Measurements from ENCODE around the gene FAM81A. TPM values are rescaled to one million over a fixed set of nuclear protein-coding genes. Genes with fewer than 3 reads are reported as not detected.

The FAM81A gene
- total and polyA plus RNA-seq, 9 of the 15 experiments (the other 6 are each of a cell fraction or from before 2014, with no cell fraction given), result not detected

DNA sequence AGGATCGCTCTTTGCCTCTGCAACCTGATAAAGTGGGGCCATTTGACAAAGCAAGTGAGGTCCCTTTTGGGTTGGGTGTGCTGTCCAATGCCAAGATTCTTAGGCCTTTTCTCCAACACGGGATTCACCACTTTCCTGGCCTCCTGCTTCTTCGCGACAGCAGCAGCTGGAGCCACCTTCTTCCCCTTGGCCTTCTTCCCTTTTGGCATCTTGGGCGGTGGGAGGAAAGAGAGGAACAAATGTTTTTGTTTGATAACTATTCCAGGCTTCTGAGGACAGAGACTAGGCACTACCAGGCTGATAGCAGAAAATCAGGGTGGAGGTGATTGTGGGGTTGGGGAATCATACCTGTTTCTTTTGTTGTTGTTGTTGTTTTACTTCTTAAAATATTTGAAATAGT is 30.0 kb upstream of the FAM81A start:
- Histone ChIP-seq H3K36me3 (ENCODE audit: control insufficient read depth, insufficient read depth, low read length) (no peaks in the 10 kb centered on the region), H3K9ac (ENCODE audit: insufficient read depth in 1 of 2, low read depth in 2 of 2, low read length in 2 of 2) (no peak overlapping the region), H3K4me2 (ENCODE audit: insufficient read depth, low read length) (no peak overlapping the region), H4K20me1 (replicated peaks; ENCODE audit: control insufficient read depth, insufficient read depth, low read length) (no peaks in the 10 kb centered on the region), H3K9me1 (ENCODE audit: control insufficient read depth, insufficient read depth, low read length) (peaks cover 4% of the 10 kb centered on the region), H2AFZ (ENCODE audit: low read depth, low read length) (no peak overlapping the region), H3K9me3 (replicated peaks; ENCODE audit: control insufficient read depth, insufficient read depth, low read depth, low read length) (no peaks in the 10 kb centered on the region), H3K4me1 (replicated peaks in 1 of 2; ENCODE audit: control insufficient read depth in 2 of 2, insufficient read depth in 2 of 2, low read length in 2 of 2) (no peaks in the 10 kb centered on the region), H3K4me3 (no peak overlapping the region), H3K79me2 (ENCODE audit: control insufficient read depth, insufficient read depth, low read length) (no peaks in the 10 kb centered on the region), H3K27me3 (ENCODE audit: control insufficient read depth in 2 of 2, insufficient read depth in 2 of 2, low read length in 2 of 2) (peaks cover 6 to 35% of the 10 kb centered on the region in 2 experiments; a peak in 4 of 5 replicates), H3K27ac (ENCODE audit: extremely low read depth, low read depth, low read length) (no peak overlapping the region)
- in situ Hi-C loops (cut with MboI) (no loop called here), intact Hi-C loops (cut with micrococcal nuclease) (no loop called here)
- ChIA-PET CTCF (ENCODE audit: low intra/inter-chr PET ratio) (no interaction called here), POLR2A (no interaction called here)
- no TSS peak for BruUV-seq (replicated peaks)
- TF ChIP-seq ZNF586 (CRISPR knock-in tag; conservative IDR thresholded peaks at IDR 0.05) (no peak), MTA2 (IDR thresholded peaks at IDR 0.05; ENCODE audit: low read depth) (no peak), NFXL1 (CRISPR knock-in tag; IDR thresholded peaks at IDR 0.05) (no peak), PHB (CRISPR knock-in tag; IDR thresholded peaks at IDR 0.05) (no peak)
- no peak for DNase-seq (ENCODE audit: extremely low read depth in 1 of 4, low spot score in 3 of 4)
- no peak for ATAC-seq
- 0% methylated on average over 5 of the region's 5 CpGs for WGBS (ENCODE audit: insufficient coverage, low coverage, missing lambda C conversion rate)
- FAIRE-seq, result no peak

DNA sequence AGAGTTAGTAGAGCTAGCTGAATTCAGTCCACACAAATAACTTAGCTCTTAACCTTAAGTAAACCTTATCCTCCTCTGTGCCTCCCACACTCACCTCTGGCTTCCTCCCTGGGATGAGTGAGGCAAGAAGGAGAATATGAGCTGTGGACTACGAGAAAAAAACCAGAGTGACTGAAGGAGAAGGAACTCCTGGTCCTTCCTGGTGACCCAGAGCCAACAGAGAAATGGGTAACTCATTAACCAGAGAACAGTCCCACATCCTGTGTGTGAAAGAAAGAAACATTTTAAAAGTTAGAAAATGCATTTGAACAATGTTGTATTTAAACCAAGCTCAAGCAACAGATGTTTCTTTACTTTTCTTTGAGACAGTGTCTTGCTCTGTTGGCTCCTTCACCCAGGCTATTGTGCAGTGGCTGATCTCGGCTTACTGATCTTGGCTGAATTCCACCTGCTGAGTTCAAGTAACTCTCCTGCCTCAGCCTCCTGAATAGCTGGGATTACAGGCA is 27.5 kb upstream of the FAM81A start:
- H3K4me1 ChIP-seq (replicated peaks in 1 of 2; ENCODE audit: control insufficient read depth in 2 of 2, insufficient read depth in 2 of 2, low read length in 2 of 2), result no peaks in the 10 kb centered on the region
- no peak overlapping the region for H3K4me2 ChIP-seq (ENCODE audit: insufficient read depth, low read length)
- intact Hi-C loops (cut with micrococcal nuclease), result no loop called here
- H3K79me2 ChIP-seq (ENCODE audit: control insufficient read depth, insufficient read depth, low read length), result no peaks in the 10 kb centered on the region
- H3K9me3 ChIP-seq (replicated peaks; ENCODE audit: control insufficient read depth, insufficient read depth, low read depth, low read length), result no peaks in the 10 kb centered on the region
- WGBS (ENCODE audit: insufficient coverage, low coverage, missing lambda C conversion rate), result 3% methylated on average over 2 of the region's 2 CpGs
- DNase-seq (ENCODE audit: extremely low read depth in 1 of 4, low spot score in 3 of 4) (no peak), ATAC-seq (no peak), FAIRE-seq (no peak)
- H3K9me1 ChIP-seq (ENCODE audit: control insufficient read depth, insufficient read depth, low read length), result peaks cover 4% of the 10 kb centered on the region
- no TSS peak for BruUV-seq (replicated peaks)
- no peaks in the 10 kb centered on the region for H3K36me3 ChIP-seq (ENCODE audit: control insufficient read depth, insufficient read depth, low read length)
- no peak overlapping the region for H2AFZ ChIP-seq (ENCODE audit: low read depth, low read length)
- ChIA-PET POLR2A (no interaction called here), CTCF (ENCODE audit: low intra/inter-chr PET ratio) (no interaction called here)
- no peaks in the 10 kb centered on the region for H4K20me1 ChIP-seq (replicated peaks; ENCODE audit: control insufficient read depth, insufficient read depth, low read length)
- H3K27ac ChIP-seq (ENCODE audit: extremely low read depth, low read depth, low read length), result no peak overlapping the region
- H3K27me3 ChIP-seq (ENCODE audit: control insufficient read depth in 2 of 2, insufficient read depth in 2 of 2, low read length in 2 of 2), result peaks cover 2 to 23% of the 10 kb centered on the region in 2 experiments; a peak in 1 of 5 replicates
- in situ Hi-C loops (cut with MboI), result no loop called here
- H3K9ac ChIP-seq (ENCODE audit: insufficient read depth in 1 of 2, low read depth in 2 of 2, low read length in 2 of 2), result no peak overlapping the region
- no peak overlapping the region for H3K4me3 ChIP-seq
- TF ChIP-seq, protein P1, sequence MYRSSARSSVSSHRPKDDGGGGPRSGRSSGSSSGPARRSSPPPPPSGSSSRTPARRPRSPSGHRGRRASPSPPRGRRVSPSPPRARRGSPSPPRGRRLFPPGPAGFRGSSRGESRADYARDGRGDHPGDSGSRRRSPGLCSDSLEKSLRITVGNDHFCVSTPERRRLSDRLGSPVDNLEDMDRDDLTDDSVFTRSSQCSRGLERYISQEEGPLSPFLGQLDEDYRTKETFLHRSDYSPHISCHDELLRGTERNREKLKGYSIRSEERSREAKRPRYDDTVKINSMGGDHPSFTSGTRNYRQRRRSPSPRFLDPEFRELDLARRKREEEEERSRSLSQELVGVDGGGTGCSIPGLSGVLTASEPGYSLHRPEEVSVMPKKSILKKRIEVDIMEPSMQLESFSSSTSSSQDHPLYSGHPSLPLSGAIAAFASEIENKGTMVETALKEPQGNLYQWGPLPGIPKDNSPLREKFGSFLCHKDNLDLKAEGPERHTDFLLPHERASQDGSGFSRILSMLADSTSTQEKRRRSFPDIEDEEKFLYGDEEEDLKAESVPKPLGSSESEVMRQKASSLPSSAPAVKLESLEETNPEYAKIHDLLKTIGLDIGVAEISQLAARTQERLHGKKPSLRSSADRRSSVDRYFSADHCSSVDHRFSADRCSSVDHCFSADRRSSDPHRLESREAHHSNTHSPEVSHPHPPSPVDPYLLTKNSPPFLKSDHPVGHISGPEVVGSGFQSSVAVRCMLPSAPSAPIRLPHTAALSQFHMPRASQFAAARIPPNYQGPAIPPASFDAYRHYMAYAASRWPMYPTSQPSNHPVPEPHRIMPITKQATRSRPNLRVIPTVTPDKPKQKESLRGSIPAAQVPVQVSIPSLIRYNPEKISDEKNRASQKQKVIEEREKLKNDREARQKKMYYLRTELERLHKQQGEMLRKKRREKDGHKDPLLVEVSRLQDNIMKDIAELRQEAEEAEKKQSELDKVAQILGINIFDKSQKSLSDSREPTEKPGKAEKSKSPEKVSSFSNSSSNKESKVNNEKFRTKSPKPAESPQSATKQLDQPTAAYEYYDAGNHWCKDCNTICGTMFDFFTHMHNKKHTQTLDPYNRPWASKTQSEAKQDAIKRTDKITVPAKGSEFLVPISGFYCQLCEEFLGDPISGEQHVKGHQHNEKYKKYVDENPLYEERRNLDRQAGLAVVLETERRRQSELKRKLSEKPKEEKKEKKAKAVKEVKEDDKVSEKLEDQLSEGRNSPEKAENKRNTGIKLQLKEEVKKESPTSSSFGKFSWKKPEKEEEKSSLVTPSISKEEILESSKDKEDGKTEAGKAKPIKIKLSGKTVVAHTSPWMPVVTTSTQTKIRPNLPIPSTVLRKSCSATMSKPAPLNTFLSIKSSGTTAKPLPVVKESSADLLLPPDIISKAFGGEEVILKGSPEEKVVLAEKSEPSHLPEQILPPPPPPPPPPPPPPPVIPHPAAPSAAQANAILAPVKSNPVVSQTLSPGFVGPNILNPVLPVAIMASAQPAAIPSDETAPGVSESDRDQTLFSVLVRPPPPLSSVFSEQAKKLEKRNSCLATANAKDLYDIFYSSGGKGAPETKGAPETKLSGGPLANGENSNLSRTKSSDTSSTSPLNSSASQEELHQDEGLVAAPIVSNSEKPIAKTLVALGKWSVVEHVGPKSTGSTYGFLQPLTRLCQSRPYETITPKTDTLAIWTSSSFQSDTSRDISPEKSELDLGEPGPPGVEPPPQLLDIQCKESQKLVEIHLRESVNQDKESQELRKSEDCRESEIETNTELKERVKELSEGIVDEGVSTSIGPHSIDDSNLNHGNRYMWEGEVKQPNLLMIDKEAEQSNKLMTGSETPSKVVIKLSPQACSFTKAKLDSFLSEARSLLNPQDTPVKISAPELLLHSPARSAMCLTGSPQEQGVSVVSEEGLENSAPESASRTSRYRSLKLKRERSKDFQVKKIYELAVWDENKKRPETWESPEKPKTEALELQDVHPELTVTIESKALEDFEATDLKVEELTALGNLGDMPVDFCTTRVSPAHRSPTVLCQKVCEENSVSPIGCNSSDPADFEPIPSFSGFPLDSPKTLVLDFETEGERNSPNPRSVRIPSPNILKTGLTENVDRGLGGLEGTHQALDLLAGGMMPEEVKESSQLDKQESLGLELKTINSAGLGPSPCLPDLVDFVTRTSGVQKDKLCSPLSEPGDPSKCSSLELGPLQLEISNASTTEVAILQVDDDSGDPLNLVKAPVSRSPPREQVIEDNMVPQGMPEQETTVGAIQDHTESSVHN (IDR thresholded peaks at IDR 0.05; ENCODE audit: borderline replicate concordance in 1 of 2, low read depth in 1 of 2), result no peak
- TF ChIP-seq ZNF75A (CRISPR knock-in tag; IDR thresholded peaks at IDR 0.05), result no peak
- TF ChIP-seq ZNF444 (CRISPR knock-in tag; IDR thresholded peaks at IDR 0.05), result no peak
- no peak for TF ChIP-seq TAF15 (IDR thresholded peaks at IDR 0.05; ENCODE audit: low read depth, low read length)

Measured in K562 (cell line).